ENCODE data around the gene CCDC88C. TPM values are rescaled to one million over a fixed set of nuclear protein-coding genes. Genes with fewer than 3 reads are reported as not detected.

CCDC88C gene
- total RNA-seq, 2 experiments from 2014 or later: 137 to 253 TPM

GRCh38 chr14:91350483-91350812 lies 67.2 kb downstream of the CCDC88C start:
- no peaks in the 10 kb centered on the region; the same call in 1 of the 2 replicates for H4K20me1 ChIP-seq (ENCODE audit: insufficient read depth, low read length)
- peaks cover 50% of the 10 kb centered on the region; the same call in 1 of the 2 replicates for H3K36me3 ChIP-seq (ENCODE audit: insufficient read depth, low read length)
- ChIA-PET POLR2A (interaction anchor here (0.6 to 14.9 kb wide), 7 partner anchors 11 to 209 kb away, joined by 3 to 311 read pairs (median 8); partner anchors contain the start of gene CCDC88C), CTCF (ENCODE audit: unreplicated experiment) (interaction anchor here (1.1 to 1.8 kb wide), 5 partner anchors 8 to 65 kb away, joined by 4 to 6 read pairs (median 6); no protein-coding TSS in a partner anchor)
- no peak for TF ChIP-seq EZH2phosphoT487 (IDR thresholded peaks at IDR 0.05; ENCODE audit: borderline replicate concordance, low read depth, low read length)
- TF ChIP-seq CTCF (conservative IDR thresholded peaks at IDR 0.05; ENCODE audit: low read length): no peak
- H3K27ac ChIP-seq (ENCODE audit: low read depth, low read length, poor library complexity, severe bottlenecking): peak overlapping the region; percentile 94
- H2AFZ ChIP-seq (ENCODE audit: low read length): no peak overlapping the region
- peak overlapping the region; percentile 60 for H3K4me3 ChIP-seq (ENCODE audit: low read depth, low read length, poor library complexity, severe bottlenecking)
- peak overlapping the region; percentile 87 for H3K4me2 ChIP-seq (ENCODE audit: low read length)
- H3K9me3 ChIP-seq (ENCODE audit: low read length): no peaks in the 10 kb centered on the region
- H3K4me1 ChIP-seq (ENCODE audit: insufficient read depth, low read length, poor library complexity, severe bottlenecking): peaks cover 97% of the 10 kb centered on the region
- H3K79me2 ChIP-seq (ENCODE audit: insufficient read depth, low read depth, low read length): peaks cover 97% of the 10 kb centered on the region
- peak; percentile 11 for DNase-seq (ENCODE audit: low spot score)
- intact Hi-C loops (cut with micrococcal nuclease; ENCODE audit: unreplicated experiment): no loop called here
- BruUV-seq (replicated peaks): no TSS peak
- no peaks in the 10 kb centered on the region for H3K9me2 ChIP-seq (ENCODE audit: insufficient read depth, low read length)

DNA sequence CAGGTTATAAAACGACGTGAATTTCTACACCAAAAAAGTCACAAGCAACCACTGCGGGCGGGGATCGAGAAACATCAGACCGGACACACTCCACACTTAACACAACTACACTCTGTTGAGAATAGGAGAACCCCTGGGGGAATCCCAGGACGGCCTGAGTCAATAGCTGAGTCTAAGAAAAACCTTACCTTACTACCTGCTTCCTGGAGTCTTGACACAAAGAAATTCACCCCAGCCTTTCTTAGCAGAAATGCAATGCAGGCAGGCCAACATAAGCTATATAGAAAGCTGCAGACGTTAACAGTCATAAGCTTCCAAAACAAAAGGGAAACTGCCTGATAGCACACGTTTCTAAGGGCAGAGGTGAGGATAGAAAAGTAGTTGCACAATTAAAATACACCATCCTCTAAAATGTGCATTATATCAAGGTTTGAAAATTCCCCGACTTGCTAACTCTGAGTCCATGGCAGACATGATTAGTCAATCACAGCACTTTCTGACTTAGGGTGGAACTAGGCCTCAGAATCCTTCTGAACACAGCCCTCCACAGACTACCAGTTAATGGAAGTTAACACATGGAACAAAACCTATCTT lies 68.0 kb downstream of the CCDC88C start:
- TSS peak; percentile 10 for BruUV-seq (replicated peaks)
- ChIA-PET POLR2A (interaction anchor here (0.6 to 14.9 kb wide), 14 partner anchors 8 to 208 kb away, joined by 3 to 311 read pairs (median 5); partner anchors contain the start of gene CCDC88C), CTCF (ENCODE audit: unreplicated experiment) (interaction anchor here (0.6 to 1.8 kb wide), 5 partner anchors 9 to 51 kb away, joined by 3 to 6 read pairs (median 4); no protein-coding TSS in a partner anchor)
- no peak for TF ChIP-seq EZH2phosphoT487 (IDR thresholded peaks at IDR 0.05; ENCODE audit: borderline replicate concordance, low read depth, low read length)
- no peak for TF ChIP-seq CTCF (conservative IDR thresholded peaks at IDR 0.05; ENCODE audit: low read length)
- peak; percentile 63 for DNase-seq (ENCODE audit: low spot score)
- Histone ChIP-seq H3K27ac (ENCODE audit: low read depth, low read length, poor library complexity, severe bottlenecking) (peak overlapping the region; percentile 94), H3K36me3 (ENCODE audit: insufficient read depth, low read length) (peaks cover 50% of the 10 kb centered on the region), H3K79me2 (ENCODE audit: insufficient read depth, low read depth, low read length) (peaks cover 97% of the 10 kb centered on the region), H3K9me2 (ENCODE audit: insufficient read depth, low read length) (no peaks in the 10 kb centered on the region), H3K9me3 (ENCODE audit: low read length) (no peaks in the 10 kb centered on the region), H4K20me1 (ENCODE audit: insufficient read depth, low read length) (no peaks in the 10 kb centered on the region; the same call in 1 of the 2 replicates), H2AFZ (ENCODE audit: low read length) (no peak overlapping the region), H3K4me3 (ENCODE audit: low read depth, low read length, poor library complexity, severe bottlenecking) (peak overlapping the region; percentile 46), H3K4me1 (ENCODE audit: insufficient read depth, low read length, poor library complexity, severe bottlenecking) (peaks cover 96% of the 10 kb centered on the region), H3K4me2 (ENCODE audit: low read length) (peak overlapping the region; percentile 87)
- intact Hi-C loops (cut with micrococcal nuclease; ENCODE audit: unreplicated experiment): loop anchor here (1.0 kb wide), 1 partner anchor 25 kb away; no protein-coding TSS in a partner anchor

Measured in OCI-LY7 (cell line).